ENCODE data around the gene EGFR.

The EGFR gene

GRCh38 chr7:55258631-55259030 is 239.8 kb downstream of the EGFR start:
- DNase-seq: no peak

DNA sequence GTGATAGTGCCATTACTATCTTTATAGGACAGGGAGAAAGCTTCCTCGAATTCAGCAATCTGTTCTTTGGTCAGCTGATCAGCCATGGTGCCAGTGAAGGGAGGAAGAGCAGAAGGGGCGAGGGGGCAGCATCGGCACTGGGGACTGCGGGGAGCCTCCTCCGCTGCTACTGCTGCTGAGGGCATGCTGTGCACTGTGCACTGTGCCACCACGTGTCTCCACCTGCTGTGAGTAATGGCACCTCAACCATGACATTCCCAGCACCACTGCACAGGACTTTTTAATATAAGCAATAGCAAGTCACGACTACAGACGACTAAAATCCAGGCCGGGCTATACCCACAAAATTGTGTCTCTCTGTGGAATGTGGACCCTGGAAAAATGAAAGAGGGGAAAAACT is 241.4 kb downstream of the EGFR start:
- no peak for DNase-seq

- DNase-seq: no peak
These were observed 242.0 kb downstream of the EGFR start for GRCh38 chr7:55260676-55261385.
